ENCODE results near the gene ST6GAL2. TPM values are rescaled to one million over a fixed set of nuclear protein-coding genes. Genes with fewer than 3 reads are reported as not detected.

ST6GAL2 gene
- total RNA-seq, 3 donors from 2014 or later, result 2.3 to 2.8 TPM; not detected in 1

GRCh38 chr2:106869512-106870275 lies 16.3 kb downstream of the ST6GAL2 start:
- Histone ChIP-seq H3K4me1 (no peaks in the 10 kb centered on the region), H3K36me3 (no peaks in the 10 kb centered on the region), H3K9me3 (no peaks in the 10 kb centered on the region), H3K27ac (no peak overlapping the region), H3K4me3 (no peak overlapping the region), H3K27me3 (no peaks in the 10 kb centered on the region)
- no peak for DNase-seq (ENCODE audit: low spot score in 2 of 2)
- TF ChIP-seq CTCF (IDR thresholded peaks at IDR 0.05), result no peak
- no peak for TF ChIP-seq POLR2A (IDR thresholded peaks at IDR 0.05)
- TF ChIP-seq POLR2AphosphoS5 (IDR thresholded peaks at IDR 0.05), result no peak
- intact Hi-C loops (cut with DNase I; ENCODE audit: low total_unique reads), result no loop called here

- no peak for TF ChIP-seq CTCF (IDR thresholded peaks at IDR 0.05)
- no peak for TF ChIP-seq POLR2AphosphoS5 (IDR thresholded peaks at IDR 0.05)
- TF ChIP-seq POLR2A (IDR thresholded peaks at IDR 0.05), result no peak
- Histone ChIP-seq H3K27ac (no peak overlapping the region), H3K4me3 (no peak overlapping the region), H3K4me1 (no peaks in the 10 kb centered on the region), H3K9me3 (no peaks in the 10 kb centered on the region), H3K36me3 (no peaks in the 10 kb centered on the region), H3K27me3 (no peaks in the 10 kb centered on the region)
- no peak for DNase-seq (ENCODE audit: low spot score in 2 of 2)
- intact Hi-C loops (cut with DNase I; ENCODE audit: low total_unique reads), result no loop called here
Observed at GRCh38 chr2:106868275-106868674, 17.7 kb downstream of the ST6GAL2 start.

GRCh38 chr2:106867196-106867953 lies 18.6 kb downstream of the ST6GAL2 start:
- TF ChIP-seq POLR2AphosphoS5 (IDR thresholded peaks at IDR 0.05) (no peak), CTCF (IDR thresholded peaks at IDR 0.05) (no peak), POLR2A (IDR thresholded peaks at IDR 0.05) (no peak)
- no peak overlapping the region for H3K4me3 ChIP-seq

GRCh38 chr2:106866641-106867040 lies 19.3 kb downstream of the ST6GAL2 start:
- H3K4me1 ChIP-seq, result no peaks in the 10 kb centered on the region
- no peaks in the 10 kb centered on the region for H3K36me3 ChIP-seq
- DNase-seq (ENCODE audit: low spot score in 2 of 2), result no peak
- TF ChIP-seq CTCF (IDR thresholded peaks at IDR 0.05), result no peak
- no peak for TF ChIP-seq POLR2A (IDR thresholded peaks at IDR 0.05)
- no peak for TF ChIP-seq POLR2AphosphoS5 (IDR thresholded peaks at IDR 0.05)
- H3K27ac ChIP-seq, result no peak overlapping the region
- no peaks in the 10 kb centered on the region for H3K27me3 ChIP-seq
- H3K4me3 ChIP-seq, result no peak overlapping the region
- H3K9me3 ChIP-seq, result no peaks in the 10 kb centered on the region
- intact Hi-C loops (cut with DNase I; ENCODE audit: low total_unique reads), result no loop called here

More at GRCh38 chr2:106867196-106867953, 18.6 kb downstream of the ST6GAL2 start:
- Histone ChIP-seq H3K9me3 (no peaks in the 10 kb centered on the region), H3K36me3 (no peaks in the 10 kb centered on the region), H3K4me1 (no peaks in the 10 kb centered on the region), H3K27me3 (no peaks in the 10 kb centered on the region), H3K27ac (no peak overlapping the region)
- no peak for DNase-seq (ENCODE audit: low spot score in 2 of 2)
- intact Hi-C loops (cut with DNase I; ENCODE audit: low total_unique reads), result no loop called here

DNA sequence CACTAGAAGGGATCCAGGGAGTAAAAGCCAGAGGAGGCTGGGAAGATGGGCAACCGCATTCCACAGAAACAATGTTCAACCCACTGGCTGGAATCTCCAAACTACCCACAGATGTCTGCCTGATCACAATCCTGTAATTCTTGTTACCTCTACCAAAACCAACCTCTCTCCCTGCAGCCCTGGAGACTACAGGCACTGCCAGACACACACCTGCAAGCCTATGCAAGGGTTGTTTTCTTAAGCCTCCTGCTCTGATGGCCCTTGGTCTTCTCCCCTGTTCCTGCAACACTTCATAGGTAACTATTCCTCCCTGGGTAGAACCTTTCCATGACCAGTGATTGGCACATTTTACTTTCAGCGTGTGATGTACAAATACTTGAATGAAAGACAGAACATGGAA lies 21.9 kb downstream of the ST6GAL2 start:
- intact Hi-C loops (cut with DNase I; ENCODE audit: low total_unique reads), result no loop called here
- H3K27me3 ChIP-seq, result no peaks in the 10 kb centered on the region
- no peaks in the 10 kb centered on the region for H3K36me3 ChIP-seq
- no peak for DNase-seq (ENCODE audit: low spot score in 2 of 2)
- no peak overlapping the region for H3K27ac ChIP-seq
- no peak for TF ChIP-seq CTCF (IDR thresholded peaks at IDR 0.05)
- TF ChIP-seq POLR2AphosphoS5 (IDR thresholded peaks at IDR 0.05), result no peak
- TF ChIP-seq POLR2A (IDR thresholded peaks at IDR 0.05), result no peak
- H3K4me1 ChIP-seq, result no peaks in the 10 kb centered on the region
- H3K9me3 ChIP-seq, result peaks cover 0 to 2% of the 10 kb centered on the region in 2 donors
- H3K4me3 ChIP-seq, result no peak overlapping the region

Data from breast epithelium (tissue), 4 donors.